HG02678 (cell line): Measurements from ENCODE around the gene GNG2.

Experiments used
- ATAC-seq: cut with Tn5 transposase; IDR thresholded peaks from one replicate; pipeline ENCODE4 v1.9.1; 2021; ENCODE audit warnings: mild to moderate bottlenecking, moderate library complexity; ENCODE audit not compliant: unreplicated experiment

GNG2 gene

DNA sequence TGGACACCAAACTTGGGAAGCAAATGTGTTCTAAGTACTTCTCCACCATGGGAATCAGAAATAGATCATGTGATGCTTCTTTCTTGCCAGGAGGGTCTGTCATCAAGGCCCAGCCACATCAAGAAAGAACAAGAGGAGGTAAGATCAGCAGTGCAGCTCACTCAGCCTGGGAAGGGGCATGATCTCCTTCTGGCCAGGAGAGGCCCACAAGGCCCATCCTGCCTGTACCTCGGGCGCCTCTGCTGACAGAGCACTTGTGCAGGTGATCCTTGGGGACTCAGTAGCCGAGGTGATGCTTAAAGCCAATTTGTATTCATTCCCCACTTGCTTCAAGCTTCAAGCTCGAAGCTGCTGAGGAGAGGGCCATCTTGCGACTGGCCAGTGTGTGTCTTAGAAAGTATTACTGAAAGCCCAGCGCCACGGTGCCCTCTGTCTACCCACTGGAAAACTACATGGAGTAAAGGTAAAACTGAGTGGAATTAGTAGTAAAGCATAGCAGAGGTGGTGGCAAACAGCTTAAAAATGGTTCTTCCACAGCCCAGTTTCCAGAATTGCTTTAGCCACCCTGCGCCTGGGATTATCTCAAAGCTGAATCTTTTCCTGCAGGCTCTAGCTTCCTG lies 155.1 kb downstream of the GNG2 start:
- no peak for ATAC-seq

DNA sequence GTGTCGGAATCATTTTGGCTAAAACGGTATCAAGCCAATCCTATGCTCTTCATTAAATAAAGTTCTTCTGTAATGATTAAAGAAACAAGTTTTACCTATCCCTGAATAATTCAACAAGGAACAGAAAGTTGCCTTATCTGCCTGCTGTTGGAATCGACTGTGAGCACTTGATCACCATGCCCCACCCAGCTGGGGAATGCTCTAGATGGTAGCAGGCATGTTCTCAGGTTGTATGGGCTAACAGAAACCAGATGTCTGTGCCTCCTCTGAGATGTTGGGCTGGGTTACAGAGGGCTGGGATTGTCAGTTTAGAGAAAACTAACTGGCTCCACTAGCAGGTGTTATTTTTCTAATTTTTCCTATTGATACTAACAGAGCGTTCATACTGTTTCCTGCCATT lies 157.8 kb downstream of the GNG2 start:
- no peak for ATAC-seq

DNA sequence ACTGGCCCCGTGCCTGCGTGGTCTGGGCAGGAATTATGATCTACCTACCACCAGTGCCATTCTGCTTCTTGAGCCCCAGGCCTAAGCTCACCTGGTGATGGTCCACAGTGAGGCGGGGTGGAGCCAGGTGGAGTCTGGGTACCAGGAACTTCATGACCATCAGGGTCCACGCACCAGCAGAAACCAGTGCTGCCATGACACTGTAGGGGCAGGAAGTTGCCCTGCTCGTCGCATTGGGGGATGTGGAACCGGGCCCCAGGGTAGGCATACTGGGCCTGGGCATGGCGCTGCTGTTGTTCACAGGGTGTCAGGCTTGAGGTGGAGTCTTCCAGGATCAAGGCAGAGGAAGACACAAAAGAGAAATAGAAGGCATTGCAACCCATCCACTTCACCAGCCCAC lies 158.6 kb downstream of the GNG2 start:
- no peak for ATAC-seq
